HG03457 (cell line): ENCODE results near the gene WNK2.

Experiments used
- ATAC-seq: cut with Tn5 transposase; IDR thresholded peaks from one replicate; pipeline ENCODE4 v1.9.1; 2021; ENCODE audit warnings: moderate number of reproducible peaks; ENCODE audit not compliant: unreplicated experiment

Gene WNK2

DNA sequence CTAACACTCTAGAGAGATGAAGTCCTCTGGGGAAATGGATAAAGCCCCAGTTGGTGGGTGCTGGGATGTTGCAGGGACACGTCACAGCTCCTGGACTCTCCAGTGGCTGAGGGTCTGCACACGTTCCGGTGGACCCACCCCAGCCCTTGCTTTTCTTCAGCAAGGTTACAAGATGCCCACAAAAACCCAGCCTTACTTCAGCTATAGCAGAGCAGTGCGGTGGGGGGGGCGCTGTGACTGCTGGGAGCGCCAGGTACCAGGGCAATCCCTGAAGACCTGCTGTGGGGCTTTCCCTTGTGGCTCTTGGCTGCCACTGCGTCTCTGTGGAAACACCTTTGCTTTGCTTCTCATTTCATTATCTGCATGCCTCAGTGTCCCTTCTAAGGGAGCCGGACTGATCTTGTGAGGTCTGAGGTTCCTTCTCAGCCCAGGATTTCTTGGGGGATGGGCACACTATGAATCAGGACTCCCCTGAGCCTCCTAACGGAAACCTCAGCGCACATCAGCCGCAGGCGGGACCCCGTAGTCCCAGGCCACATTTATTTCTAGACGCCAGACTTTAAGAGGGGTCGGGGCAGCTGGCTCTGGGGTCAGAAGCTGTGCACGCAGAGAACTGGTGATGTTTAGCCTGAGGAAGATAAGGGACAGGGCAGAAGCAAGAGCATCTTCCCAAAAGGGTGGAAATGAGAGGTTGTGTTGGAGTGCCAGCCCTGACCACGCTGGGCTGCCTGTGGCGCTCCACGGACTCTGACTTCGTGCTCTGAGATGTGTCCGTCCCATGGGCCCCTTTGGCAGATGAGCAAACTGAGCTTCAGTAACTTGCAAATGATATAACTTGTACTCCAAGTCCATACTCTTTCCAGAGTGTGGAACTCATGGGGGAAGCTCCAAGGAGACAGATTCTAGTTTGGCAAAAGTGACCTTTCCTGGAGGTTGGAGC, 106.8 kb downstream of the WNK2 start:
- ATAC-seq: no peak

DNA sequence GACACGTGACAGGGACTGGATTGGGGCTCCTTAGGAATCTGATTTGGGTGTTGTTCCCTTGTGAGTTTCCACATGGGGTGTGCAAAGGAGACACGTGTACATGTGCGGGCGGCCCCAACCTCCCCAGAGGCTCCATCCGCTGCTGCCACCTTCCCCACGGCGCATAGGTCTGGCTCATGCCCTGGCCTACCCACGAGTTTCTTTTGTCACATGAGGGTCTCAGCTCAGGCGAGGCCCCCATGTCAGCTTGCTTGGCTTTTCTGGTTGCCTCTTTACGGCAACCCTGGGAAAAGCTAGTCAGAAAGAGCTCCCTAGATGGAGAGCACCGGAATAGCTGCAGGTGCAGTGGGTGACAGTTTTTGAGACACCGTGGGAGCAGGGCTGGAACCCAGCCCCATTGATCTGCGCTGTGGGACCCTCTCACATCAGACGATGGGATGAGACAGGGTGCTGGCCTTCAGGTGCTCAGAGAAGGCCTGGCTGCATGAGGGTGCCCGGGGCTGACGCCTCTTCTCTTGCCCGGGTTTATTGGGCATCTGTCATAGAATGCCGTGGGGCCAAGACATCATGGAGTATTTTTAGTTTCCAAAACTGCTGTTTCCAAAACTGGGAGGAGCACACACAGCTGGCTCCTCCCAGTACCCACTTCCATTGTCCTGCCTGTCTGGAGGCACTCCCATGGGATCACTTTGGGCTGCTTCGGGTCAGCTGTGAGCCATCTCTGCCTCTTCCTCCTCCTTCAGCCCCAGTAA, 107.8 kb downstream of the WNK2 start:
- ATAC-seq: no peak

DNA sequence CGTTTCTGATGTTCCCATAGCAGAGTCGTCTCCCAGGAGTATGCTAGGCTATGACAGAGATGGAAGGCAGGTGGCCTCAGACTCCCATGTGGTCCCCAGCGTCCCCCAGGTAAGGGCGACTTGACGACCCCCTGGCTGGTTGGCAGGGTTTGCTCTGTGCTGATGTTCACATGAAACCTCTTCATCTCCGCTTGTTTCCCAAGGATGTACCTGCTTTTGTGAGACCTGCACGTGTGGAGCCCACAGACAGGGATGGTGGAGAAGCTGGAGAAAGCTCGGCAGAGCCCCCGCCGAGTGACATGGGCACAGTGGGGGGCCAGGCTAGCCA, 108.3 kb downstream of the WNK2 start:
- ATAC-seq: no peak

DNA sequence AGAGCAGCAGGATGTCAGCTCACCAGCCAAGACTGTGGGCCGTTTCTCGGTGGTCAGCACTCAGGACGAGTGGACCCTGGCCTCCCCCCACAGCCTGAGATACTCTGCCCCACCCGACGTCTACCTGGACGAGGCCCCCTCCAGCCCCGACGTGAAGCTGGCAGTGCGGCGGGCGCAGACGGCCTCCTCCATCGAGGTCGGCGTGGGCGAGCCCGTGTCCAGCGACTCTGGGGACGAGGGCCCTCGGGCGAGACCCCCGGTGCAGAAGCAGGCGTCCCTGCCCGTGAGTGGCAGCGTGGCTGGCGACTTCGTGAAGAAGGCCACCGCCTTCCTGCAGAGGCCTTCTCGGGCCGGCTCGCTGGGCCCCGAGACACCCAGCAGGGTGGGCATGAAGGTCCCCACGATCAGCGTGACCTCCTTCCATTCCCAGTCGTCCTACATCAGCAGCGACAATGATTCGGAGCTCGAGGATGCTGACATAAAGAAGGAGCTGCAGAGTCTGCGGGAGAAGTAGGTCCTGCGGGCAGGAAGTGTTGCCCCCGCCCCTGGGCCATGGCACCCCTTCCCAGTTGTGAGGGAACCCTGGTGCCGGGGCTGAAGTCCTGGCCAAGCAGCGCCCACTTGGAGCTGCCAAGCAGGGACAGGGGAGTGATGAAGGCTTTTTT, 108.9 kb downstream of the WNK2 start:
- ATAC-seq: no peak

DNA sequence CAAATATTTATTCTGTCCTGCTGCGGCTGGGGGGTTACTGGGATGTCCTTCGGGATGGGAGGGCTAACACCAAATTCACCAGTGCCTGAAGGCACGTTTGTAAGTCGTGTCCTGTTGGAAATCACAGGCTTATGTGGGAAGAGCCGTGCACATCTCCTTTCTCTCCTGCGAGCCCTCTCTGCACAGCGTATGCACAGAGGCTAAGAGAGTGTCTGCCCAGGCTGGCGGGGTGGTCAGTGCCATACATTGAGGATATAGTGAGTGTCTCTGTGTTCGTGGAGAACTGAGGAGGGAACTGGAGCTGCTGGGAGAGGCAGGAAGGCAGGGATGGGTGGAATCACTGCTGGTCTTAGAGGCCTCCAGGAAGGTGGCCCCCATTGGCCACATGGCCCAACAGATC, 110.1 kb downstream of the WNK2 start:
- ATAC-seq: no peak

DNA sequence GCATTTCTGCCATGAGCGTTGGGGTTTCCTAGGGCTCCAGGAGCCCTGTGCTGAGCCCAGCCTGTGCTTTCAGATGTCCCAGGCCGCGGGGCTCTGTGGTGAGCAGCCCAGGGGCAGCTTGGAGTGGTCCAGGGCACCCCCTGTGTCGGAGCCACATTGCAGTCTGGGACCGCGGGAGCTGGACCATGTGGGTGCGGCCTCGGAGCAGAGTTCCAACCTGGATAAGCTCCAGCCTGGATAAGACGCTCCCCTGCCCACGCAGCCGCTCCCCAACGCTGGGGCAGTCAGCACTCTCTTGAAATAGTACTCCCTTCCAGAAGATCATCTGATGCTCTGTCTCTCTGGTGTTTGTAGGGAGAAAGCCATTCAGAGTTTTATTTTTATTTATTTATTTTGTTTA, 111.1 kb downstream of the WNK2 start:
- ATAC-seq: no peak

DNA sequence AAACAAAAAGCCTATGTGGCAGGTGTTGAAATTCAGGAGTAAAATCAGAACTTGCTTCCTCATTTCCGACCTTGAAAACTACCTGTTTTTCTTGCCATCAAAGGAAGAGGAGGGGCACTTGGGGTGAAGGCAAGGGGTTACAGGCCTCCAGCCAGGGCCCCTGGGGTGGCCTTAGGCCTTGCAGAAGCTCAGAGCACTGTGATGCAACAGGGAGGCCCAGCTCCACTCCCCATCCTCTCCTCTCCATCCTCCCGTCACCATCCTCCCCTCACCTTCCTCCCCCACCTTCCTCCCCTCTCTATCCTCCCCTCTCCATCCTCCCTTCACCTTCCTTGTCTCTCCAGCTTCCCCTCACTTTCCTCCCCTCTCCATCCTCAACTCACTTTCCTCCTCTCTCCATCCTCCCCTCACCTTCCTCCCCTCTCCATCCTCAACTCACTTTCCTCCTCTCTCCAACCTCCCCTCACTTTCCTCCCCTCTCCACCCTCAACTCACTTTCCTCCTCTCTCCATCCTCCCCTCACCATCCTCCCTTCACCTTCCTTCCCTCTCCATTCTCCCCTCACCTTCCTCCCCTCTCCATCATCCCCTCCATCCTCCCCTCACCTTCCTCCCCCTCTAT, 111.6 kb downstream of the WNK2 start:
- ATAC-seq: no peak

DNA sequence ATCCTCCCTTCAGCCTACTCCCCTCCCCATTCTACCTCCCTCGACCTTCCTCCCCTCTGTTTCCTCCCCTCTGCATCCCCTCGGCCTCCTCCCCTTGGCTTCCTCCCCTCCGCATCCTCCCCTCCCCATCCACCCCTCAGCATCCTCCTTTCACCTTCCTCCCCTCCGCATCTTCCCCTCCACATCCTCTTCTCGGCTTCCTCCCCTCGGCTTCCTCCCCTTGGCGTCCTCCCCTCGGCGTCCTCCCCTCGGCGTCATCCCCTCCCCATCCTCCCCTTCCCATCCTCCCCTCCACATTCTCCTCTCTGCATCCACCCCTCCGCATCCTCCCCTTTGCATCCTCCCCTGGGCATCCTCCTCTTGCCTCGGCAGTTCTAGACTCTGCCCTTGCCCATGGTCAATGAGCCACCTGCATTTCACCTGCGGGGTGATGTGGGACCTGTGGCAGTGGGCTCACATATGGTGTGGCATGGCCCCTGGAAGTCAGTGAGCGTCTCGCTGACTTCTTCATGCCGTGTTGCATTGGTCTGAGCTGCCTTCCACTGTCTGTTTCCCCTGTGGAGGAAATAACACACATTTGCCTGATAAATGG, 113.0 kb downstream of the WNK2 start:
- no peak for ATAC-seq

DNA sequence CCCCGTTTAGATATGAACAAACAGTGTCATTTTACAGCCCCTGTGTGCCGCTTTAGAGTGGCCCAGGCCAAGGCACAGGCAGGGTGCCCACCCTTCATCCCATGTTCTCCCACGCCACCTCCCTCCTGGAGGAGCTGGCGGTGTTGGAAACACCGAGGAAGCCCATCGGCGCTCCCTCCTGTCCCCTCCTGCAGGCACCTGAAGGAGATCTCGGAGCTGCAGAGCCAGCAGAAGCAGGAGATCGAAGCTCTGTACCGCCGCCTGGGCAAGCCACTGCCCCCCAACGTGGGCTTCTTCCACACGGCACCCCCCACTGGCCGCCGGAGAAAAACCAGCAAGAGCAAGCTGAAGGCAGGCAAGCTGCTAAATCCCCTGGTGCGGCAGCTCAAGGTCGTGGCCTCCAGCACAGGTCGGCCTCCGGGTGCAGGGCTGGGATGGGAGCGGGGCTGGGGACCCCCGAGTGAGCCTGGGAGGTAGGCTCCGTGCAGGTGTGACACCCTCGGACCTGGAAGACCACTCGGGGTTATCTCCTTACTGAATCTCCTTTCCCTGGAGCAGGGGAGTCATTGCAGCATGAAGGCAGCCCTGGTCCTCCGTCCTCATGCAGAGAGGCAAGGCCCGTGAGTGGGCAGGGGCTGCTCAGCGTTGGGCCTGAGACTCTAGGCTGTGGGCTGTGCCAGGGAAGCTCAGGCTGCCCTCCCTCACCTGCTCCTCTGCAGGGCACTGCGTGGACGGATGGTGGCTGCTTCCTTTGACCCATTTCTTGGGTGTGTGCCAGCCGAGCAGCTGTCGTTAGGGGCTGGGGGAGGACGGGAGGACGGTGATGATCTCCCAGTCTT, 113.9 kb downstream of the WNK2 start:
- no peak for ATAC-seq

DNA sequence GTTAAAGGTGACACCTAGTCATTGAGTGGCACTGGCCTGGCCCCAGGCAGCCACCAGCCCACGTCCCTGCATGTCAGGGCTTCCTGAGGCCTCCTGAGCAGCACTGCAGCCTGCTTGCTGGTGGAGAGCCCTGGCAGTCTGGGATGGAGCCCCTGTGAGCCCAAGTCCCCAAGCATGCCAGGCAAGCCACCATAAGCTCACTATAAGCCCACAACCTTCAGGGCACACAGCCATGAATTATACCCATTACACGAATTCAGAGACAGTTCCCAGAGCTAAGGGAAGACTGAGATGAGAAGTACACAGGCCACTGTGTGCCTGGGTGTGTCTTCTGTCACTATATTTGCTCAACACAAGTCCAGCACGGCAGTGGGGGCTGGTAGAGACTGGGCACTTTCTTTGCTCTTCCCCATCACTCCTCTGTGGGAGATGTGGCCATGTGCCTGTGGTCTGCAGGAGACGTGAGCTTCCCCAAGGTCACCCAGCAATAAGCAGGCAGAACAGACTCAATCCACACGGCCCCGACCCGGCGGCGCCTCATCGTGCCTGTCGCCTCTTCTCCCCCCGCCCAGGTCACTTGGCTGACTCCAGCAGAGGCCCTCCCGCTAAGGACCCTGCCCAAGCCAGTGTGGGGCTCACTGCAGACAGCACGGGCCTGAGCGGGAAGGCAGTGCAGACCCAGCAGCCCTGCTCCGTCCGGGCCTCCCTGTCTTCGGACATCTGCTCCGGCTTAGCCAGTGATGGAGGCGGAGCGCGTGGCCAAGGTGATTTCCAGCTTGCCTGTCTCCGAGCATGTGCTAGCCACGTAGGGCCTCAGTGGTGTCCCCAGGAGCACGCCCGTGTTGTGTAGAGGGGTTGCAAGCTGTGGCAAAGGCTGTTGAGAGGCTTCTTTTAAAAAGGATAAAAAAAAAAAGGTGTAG, 114.8 kb downstream of the WNK2 start:
- no peak for ATAC-seq

DNA sequence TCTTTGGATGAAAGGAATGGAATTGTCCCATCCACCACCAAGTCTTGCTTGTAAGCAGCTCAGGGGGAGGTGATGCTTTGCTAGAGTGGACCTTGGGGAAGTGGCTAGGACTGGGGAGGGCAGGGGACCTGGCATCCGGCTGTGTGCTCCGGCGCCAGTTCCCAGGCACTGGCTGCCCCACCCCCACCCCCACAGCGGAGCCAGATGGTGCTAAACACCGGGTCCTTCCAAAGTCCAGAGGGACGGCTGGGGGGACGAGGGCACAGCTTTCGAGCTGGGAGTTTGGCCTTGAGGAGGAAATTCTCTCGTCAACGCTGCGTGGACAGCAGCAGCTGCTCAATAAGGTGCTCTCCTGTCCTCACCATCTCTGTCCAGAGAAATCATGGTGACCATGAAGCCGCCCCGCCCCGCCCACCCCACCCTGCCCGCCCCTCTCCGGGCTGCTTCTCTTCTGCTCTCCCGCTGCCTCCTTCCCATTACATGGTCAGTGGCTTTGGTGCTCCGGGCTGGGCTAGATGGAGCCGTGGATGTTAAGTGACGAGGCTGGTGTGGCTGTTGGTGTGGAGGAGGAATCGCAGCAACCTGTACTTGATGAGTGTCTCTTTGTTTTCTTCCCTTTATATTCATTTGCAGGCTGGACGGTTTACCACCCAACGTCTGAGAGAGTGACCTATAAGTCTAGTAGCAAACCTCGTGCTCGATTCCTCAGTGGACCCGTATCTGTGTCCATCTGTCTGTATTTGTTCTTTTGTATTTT, 115.7 kb downstream of the WNK2 start:
- no peak for ATAC-seq

DNA sequence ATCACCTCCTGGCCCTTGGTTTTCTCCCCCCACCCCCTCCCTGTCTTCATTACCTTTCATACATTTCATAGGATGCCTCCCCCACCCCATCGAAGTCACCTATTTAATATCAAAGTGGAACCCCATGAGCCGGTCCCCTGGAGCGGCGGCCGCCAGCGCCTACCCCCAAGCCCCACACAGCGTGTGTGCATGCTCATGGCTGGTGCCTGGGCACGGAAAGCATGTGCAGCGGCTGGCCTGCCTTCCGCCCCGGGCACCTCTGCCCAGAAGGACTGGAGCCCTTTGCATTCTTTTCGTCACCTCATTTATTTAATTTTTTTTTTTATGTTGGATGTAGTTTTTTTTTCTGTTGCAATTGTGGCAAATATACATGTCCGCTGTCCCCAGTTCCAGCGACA, 116.2 kb downstream of the WNK2 start:
- ATAC-seq: no peak

DNA sequence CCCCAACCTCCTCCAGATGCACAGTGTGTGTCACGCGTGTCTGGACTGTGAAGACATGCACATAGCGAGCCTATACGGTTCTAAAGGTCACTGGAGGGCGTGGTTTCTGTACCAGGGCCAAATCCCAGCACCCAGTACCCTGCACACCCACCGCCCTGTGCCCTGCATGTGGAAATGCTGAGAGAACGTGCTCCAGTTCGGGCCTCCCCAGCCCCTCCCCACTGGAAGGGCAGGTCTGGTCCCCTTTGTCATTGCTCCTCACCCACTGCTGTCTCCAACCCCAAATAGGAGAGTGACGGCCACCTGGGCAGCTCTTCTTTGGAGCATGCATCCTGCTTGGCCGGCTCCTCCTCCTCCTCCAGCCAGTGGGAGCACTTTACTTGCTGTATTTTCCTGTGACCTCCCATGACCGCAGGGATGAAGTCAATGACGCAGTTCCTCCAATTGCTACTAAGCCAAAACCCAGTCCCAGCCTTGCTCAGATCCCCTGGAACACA, 116.7 kb downstream of the WNK2 start:
- ATAC-seq: no peak

DNA sequence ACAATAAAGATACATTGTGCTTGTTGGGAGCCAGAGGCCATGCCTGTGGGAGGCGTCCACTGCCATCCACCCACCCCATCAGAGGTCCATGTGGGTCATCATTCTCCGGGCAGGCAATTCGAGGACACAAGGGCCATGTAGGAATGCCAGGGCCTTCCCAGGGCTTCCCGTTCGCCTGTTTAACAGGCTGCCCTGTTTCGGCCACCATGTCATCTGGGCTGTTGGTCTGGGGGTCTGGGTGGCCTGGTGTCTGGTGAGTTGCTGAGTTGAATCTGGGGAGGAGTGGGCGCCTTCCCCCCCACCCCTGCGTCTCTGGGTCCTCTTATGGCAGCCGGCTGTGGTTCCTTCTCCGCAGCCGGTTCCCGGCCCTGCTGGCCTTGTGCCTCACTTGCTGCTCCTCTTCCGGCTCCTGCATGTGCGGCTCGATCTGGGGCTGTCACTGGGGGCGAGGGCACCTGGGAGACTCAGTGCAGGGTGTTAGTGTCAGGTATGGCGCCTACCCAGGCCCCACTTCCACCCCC, 117.4 kb downstream of the WNK2 start:
- no peak for ATAC-seq

DNA sequence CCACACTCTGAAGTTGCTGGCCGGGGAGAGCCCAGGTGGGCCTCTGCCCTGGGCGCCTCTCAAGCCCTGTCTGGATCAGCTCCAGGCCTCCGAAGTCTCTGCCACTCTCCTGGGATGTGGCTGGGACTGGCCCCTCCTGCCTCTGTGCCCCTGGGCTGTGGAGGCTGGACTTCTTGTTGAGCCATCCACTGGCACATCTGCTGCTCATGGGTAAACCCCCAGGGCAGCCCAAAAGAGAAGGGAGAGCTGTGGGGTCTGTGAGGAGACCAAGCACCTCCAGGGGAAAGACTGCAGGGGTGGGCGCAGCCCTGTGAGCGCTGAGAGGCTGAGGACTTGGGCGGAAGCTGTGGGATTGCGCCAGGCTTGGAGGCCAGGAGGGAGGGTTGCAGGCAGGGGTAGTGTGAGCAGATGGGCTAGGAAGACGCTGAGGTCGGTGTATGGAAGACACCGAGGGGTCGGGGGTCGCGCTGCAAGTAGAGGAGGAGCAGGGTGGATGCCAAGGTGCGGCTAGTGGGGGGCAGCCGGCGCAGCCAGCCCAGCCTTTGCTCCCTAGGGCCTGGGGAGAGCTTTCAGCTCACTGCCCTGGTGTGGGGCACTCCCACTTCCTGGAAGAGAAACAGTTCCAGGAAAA, 118.1 kb downstream of the WNK2 start:
- ATAC-seq: no peak

DNA sequence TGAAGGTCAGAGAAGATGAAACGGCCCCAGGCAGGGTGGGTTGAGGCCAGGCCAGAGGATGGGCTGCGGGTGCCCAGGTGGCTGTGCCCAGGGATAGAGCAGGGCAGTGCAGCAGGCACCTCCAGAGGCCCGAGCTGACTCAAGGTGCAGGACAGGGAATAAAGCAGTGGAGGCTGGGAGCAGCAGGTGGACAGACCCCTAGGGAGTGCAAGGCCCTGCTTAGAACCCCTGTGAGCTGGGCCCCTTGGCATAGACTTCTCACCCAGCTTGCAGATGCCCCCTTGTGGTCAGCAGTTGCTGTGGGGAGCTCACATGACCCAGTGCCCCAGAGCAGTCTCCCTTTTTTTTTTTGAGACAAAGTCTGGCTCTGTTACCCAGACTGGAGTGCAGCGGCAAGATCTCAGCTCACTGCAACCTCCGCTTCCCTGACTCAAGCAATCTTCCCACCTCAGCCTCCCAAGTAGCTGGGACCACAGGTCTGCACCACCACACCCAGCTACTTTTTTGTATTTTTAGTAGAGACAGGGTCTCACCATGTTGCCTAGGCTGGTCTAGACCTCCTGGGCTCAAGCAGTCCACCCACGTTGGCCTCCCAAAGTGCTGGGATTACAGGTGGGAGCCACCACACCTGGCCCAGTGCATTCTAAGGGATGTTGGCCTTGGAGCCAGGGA, 118.8 kb downstream of the WNK2 start:
- ATAC-seq: no peak

DNA sequence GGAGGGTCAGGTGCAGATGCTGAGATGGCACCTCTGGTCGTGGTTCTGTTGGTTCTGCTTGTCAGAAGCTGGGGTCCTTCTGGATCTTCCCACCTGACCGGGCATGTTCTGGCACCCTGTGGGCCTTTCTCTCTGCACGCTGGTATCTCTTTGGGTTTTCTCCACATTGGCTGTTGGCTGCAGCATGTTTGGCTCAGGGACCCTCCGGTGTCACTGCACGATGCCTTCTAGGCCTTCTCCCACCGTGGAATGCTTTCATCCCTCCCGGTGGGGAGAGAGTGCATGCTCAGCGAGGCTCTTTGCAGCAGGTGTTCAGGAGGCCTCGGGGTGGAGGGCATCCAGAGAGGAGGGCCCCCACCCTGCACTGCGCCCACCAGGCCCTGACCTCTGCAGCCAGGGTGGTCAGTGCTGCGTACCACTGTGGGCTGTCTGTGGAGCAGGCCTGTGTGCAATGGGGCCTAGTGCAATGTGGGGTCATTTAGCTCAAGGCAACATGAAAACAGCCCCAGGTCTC, 119.4 kb downstream of the WNK2 start:
- ATAC-seq: no peak
